GM12878 (cell line): ENCODE results near the gene PRUNE2. TPM values are rescaled to one million over a fixed set of nuclear protein-coding genes. Genes with fewer than 3 reads are reported as not detected.

ENCODE experiments used
- ATAC-seq: fragments of 200-7000 bp; cut with Tn5 transposase; 3 replicates; pipeline ENCODE4 v1.9.1; 2020; ENCODE audit warnings: mild to moderate bottlenecking, moderate library complexity
- BruUV-seq: library from RNA; stranded (reverse); fragments of 400-500 nt; replicated peaks from 2 replicates; lab custom pipeline; 2021; lab: Mats Ljungman, UMichigan
- CTCF ChIA-PET: fragments of 300-600 bp; sonication (Branson Sonifier 250); formaldehyde crosslinking; extraction: SDS; loops from one replicate; lab custom pipeline; 2021; ENCODE audit warnings: inconsistent platforms; lab: Yijun Ruan, JAX
- POLR2A ChIA-PET: fragments of 350-600 bp; formaldehyde crosslinking; extraction: SDS; loops from one replicate; lab custom pipeline; 2021; ENCODE audit warnings: inconsistent platforms; lab: Charles Lee
- RAD21 ChIA-PET: fragments of 300-600 bp; sonication (Branson Sonifier 250); formaldehyde crosslinking; loops from one replicate; lab custom pipeline; 2023; ENCODE audit warnings: antibody characterized with exemption; ENCODE audit not compliant: unreplicated experiment; lab: Charles Lee
- SMC1A ChIA-PET: fragments of 300-600 bp; sonication (Branson Sonifier 250); formaldehyde crosslinking; loops from one replicate; lab custom pipeline; 2023; ENCODE audit not compliant: unreplicated experiment, uncharacterized antibody; lab: Charles Lee
- DNase-seq: peaks from one replicate; pipeline ENCODE4 v3.0.0-alpha.2; 2011; ENCODE audit warnings: low read depth, low spot score
- FAIRE-seq: peaks from 3 replicates; lab custom pipeline; 2011; peaks lifted over from hg19 to GRCh38; lab: Jason Lieb, UNC
- H2AFZ ChIP-seq: 2 replicates; pipeline ENCODE4 v1.6.0; 2011; ENCODE audit warnings: low read depth, low read length, control low read depth; ENCODE audit not compliant: control insufficient read depth
- H3K27ac ChIP-seq: 2 replicates; pipeline ENCODE4 v1.5.1; 2011; ENCODE audit warnings: control low read depth; ENCODE audit not compliant: control insufficient read depth, insufficient read depth
- H3K27me3 ChIP-seq, 2 experiments: replicated peaks in 1 of 2; 2 replicates each; pipeline versions ENCODE4 v1.6.0 to v1.6.1; 2011; ENCODE audit warnings: low read length in 1 of 2; ENCODE audit not compliant: control insufficient read depth in 2 of 2, insufficient read depth in 2 of 2
- H3K36me3 ChIP-seq, 2 experiments: 2 replicates each; pipeline ENCODE4 v1.5.1; 2011; ENCODE audit warnings: low read length in 1 of 2; ENCODE audit not compliant: control insufficient read depth in 2 of 2, insufficient read depth in 2 of 2
- H3K4me1 ChIP-seq: 2 replicates; pipeline ENCODE4 v1.6.1; 2011; ENCODE audit warnings: mild to moderate bottlenecking, low read length, moderate library complexity, mixed read lengths; ENCODE audit not compliant: control insufficient read depth, insufficient read depth
- H3K4me2 ChIP-seq: 2 replicates; pipeline ENCODE4 v1.6.0; 2011; ENCODE audit warnings: control low read depth; ENCODE audit not compliant: control insufficient read depth, insufficient read depth
- H3K4me3 ChIP-seq: fragments of 200-600 bp; sonication (generic); 2 replicates; pipeline ENCODE4 v1.5.1; 2016
- H3K79me2 ChIP-seq: 2 replicates; pipeline ENCODE4 v1.6.0; 2011; ENCODE audit warnings: low read length; ENCODE audit not compliant: control insufficient read depth, insufficient read depth
- H3K9ac ChIP-seq: 2 replicates; pipeline ENCODE4 v1.8.0; 2011; ENCODE audit warnings: low read length, control low read depth, mixed read lengths; ENCODE audit not compliant: control insufficient read depth, insufficient read depth
- H3K9me3 ChIP-seq: replicated peaks from 3 replicates; pipeline ENCODE4 v1.5.1; 2011; ENCODE audit warnings: mild to moderate bottlenecking, low read length; ENCODE audit not compliant: control insufficient read depth, insufficient read depth
- H4K20me1 ChIP-seq: 2 replicates; pipeline ENCODE4 v1.6.0; 2011; ENCODE audit not compliant: control insufficient read depth, insufficient read depth
- BCL3 ChIP-seq: IDR thresholded peaks from 2 replicates; pipeline ENCODE4 v1.6.1; 2011; ENCODE audit warnings: borderline replicate concordance, low read depth, mild to moderate bottlenecking, moderate library complexity, low read length; ENCODE audit not compliant: insufficient read depth, poor library complexity, severe bottlenecking
- E4F1 ChIP-seq: fragments of 450-650 bp; IDR thresholded peaks from 2 replicates; pipeline ENCODE4 v1.6.1; 2018; ENCODE audit warnings: borderline replicate concordance, mild to moderate bottlenecking; ENCODE audit not compliant: partially characterized antibody
- GATAD2B ChIP-seq: fragments of 450-650 bp; conservative IDR thresholded peaks from 2 replicates; pipeline ENCODE4 v1.6.1; 2017; ENCODE audit warnings: low read depth, mild to moderate bottlenecking, moderate library complexity
- JUND ChIP-seq: IDR thresholded peaks from 2 replicates; pipeline ENCODE4 v1.6.1; 2012; ENCODE audit warnings: low read depth, mild to moderate bottlenecking, low read length, improper control_type of control experiment, moderate library complexity
- MEF2B ChIP-seq: fragments of 450-650 bp; IDR thresholded peaks from 2 replicates; pipeline ENCODE4 v1.6.1; 2018; ENCODE audit warnings: mild to moderate bottlenecking, moderate library complexity; ENCODE audit not compliant: partially characterized antibody, poor library complexity, severe bottlenecking
- NFIC ChIP-seq: IDR thresholded peaks from 2 replicates; pipeline ENCODE4 v1.6.1; 2012; ENCODE audit warnings: low read depth, mild to moderate bottlenecking, inconsistent platforms, low read length, moderate library complexity
- NRF1 ChIP-seq: conservative IDR thresholded peaks from 2 replicates; pipeline ENCODE4 v1.6.1; 2011; ENCODE audit warnings: mild to moderate bottlenecking, low read depth, low read length, improper control_type of control experiment
- POLR2A ChIP-seq: IDR thresholded peaks from 2 replicates; pipeline ENCODE4 v1.6.1; 2011; ENCODE audit warnings: low read depth, mild to moderate bottlenecking, low read length
- RAD51 ChIP-seq: fragments of 450-650 bp; IDR thresholded peaks from 2 replicates; pipeline ENCODE4 v1.6.1; 2016; ENCODE audit warnings: moderate library complexity, mild to moderate bottlenecking, inconsistent platforms
- SUZ12 ChIP-seq: fragments of 200-600 bp; sonication (generic); IDR thresholded peaks from one replicate; pipeline ENCODE4 v1.6.1; 2018; ENCODE audit warnings: antibody characterized with exemption, mild to moderate bottlenecking; ENCODE audit not compliant: unreplicated experiment
- ZNF592 ChIP-seq: fragments of 450-650 bp; IDR thresholded peaks from 2 replicates; pipeline ENCODE4 v1.6.1; 2017; ENCODE audit warnings: mild to moderate bottlenecking, moderate library complexity
- WGBS: methylation state at CpG from one replicate; pipeline ENCODE4 v1.1.6; 2016; ENCODE audit warnings: low lambda C conversion rate; ENCODE audit not compliant: insufficient replicate concordance, insufficient coverage; ENCODE audit errors: missing lambda C conversion rate; 5-methylcytosine and 5-hydroxymethylcytosine counted together
- in situ Hi-C: fragments of 300-500 bp; cut with MboI; formaldehyde crosslinking; loops from 9 replicates; pipeline ENCODE4 v1.14.3; 2018; ENCODE audit warnings: mixed read lengths
- intact Hi-C: fragments of 100-400 bp; cut with micrococcal nuclease; formaldehyde crosslinking; loops from one replicate; pipeline ENCODE4 v1.14.2; 2022; ENCODE audit not compliant: unreplicated experiment
- polyA plus RNA-seq, 11 experiments: library from polyadenylated mRNA; depleted of rRNA in 4 of 11; unstranded in 6 of 11; stranded (reverse) in 5 of 11; fragments of >200 nt; fragmentation: Nextera tagmentation in 4 of 11; fragmentation: Illumina TruSeq in 1 of 11; extraction: Ambion mirVana in 4 of 11; extraction: Trizol in 1 of 11; gene quantifications; 1 replicate in 1 of 11; 2 replicates in 10 of 11; pipeline versions ENCODE4 v1.2.1 to v1.2.3, GENCODE V29; 2011 to 2016; ENCODE audit warnings: inconsistent platforms in 2 of 11, missing spikeins in 2 of 11, low read depth in 1 of 11
- total RNA-seq, 4 experiments: library from RNA; depleted of rRNA in 3 of 4; stranded (reverse); fragments of >200 nt in 3 of 4; fragmentation: Illumina TruSeq in 1 of 4; extraction: Trizol in 1 of 4; gene quantifications; 2 replicates each; pipeline versions ENCODE4 v1.2.1 to v1.2.3, GENCODE V29; 2013 to 2021
- TF ChIP-seq, protein P1 (sequence below), 3 experiments: IDR thresholded peaks in 2 of 3; conservative IDR thresholded peaks in 1 of 3; 2 replicates each; pipeline ENCODE4 v1.5.1; 2011; ENCODE audit warnings: low read depth in 3 of 3, low read length in 3 of 3, mild to moderate bottlenecking in 3 of 3, control low read depth in 2 of 3, moderate library complexity in 2 of 3, inconsistent platforms in 1 of 3, mixed read lengths in 1 of 3; ENCODE audit not compliant: control insufficient read depth in 2 of 3, insufficient read depth in 1 of 3; ENCODE audit errors: extremely low read depth in 1 of 3

PRUNE2 gene
- total and polyA plus RNA-seq, 10 of the 15 experiments (the other 5 are each of a cell fraction or from before 2014, with no cell fraction given), result 0.07 to 0.63 (median 0.25) TPM

GRCh38 chr9:76718166-76718565 is 187.7 kb downstream of the PRUNE2 start:
- Histone ChIP-seq H3K4me1 (no peaks in the 10 kb centered on the region), H3K9ac (no peak overlapping the region), H3K36me3 (no peaks in the 10 kb centered on the region), H4K20me1 (no peaks in the 10 kb centered on the region), H3K4me3 (no peak overlapping the region), H3K27me3 (peaks cover 0 to 6% of the 10 kb centered on the region in 2 experiments; a peak in 1 of 4 replicates), H3K9me3 (no peaks in the 10 kb centered on the region), H3K79me2 (no peaks in the 10 kb centered on the region), H3K27ac (no peak overlapping the region), H2AFZ (no peak overlapping the region), H3K4me2 (no peak overlapping the region)
- no peak for TF ChIP-seq NRF1
- TF ChIP-seq JUND, result no peak
- no peak for TF ChIP-seq MEF2B
- TF ChIP-seq BCL3, result no peak
- no peak for TF ChIP-seq GATAD2B
- no peak for TF ChIP-seq RAD51
- TF ChIP-seq E4F1, result no peak
- TF ChIP-seq ZNF592, result no peak
- TF ChIP-seq, protein P1, sequence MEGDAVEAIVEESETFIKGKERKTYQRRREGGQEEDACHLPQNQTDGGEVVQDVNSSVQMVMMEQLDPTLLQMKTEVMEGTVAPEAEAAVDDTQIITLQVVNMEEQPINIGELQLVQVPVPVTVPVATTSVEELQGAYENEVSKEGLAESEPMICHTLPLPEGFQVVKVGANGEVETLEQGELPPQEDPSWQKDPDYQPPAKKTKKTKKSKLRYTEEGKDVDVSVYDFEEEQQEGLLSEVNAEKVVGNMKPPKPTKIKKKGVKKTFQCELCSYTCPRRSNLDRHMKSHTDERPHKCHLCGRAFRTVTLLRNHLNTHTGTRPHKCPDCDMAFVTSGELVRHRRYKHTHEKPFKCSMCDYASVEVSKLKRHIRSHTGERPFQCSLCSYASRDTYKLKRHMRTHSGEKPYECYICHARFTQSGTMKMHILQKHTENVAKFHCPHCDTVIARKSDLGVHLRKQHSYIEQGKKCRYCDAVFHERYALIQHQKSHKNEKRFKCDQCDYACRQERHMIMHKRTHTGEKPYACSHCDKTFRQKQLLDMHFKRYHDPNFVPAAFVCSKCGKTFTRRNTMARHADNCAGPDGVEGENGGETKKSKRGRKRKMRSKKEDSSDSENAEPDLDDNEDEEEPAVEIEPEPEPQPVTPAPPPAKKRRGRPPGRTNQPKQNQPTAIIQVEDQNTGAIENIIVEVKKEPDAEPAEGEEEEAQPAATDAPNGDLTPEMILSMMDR (IDR thresholded peaks at IDR 0.05 in 2 of 3, conservative IDR thresholded peaks at IDR 0.05 in 1 of 3; ENCODE audit: control insufficient read depth in 2 of 3, extremely low read depth in 1 of 3, insufficient read depth in 1 of 3, low read depth in 3 of 3, low read length in 3 of 3), result no peak
- TF ChIP-seq NFIC, result no peak
- TF ChIP-seq POLR2A, result no peak
- no peak for TF ChIP-seq SUZ12
- POLR2A ChIA-PET, result no interaction called here
- WGBS, result 22% methylated on average over 4 of the region's 4 CpGs
- FAIRE-seq, result peak; percentile 47
- CTCF ChIA-PET, result interaction anchor here (1.0 kb wide), 1 partner anchor 11 kb away, joined by 3 read pairs; no protein-coding TSS in a partner anchor
- no TSS peak for BruUV-seq
- in situ Hi-C loops (no loop called here), intact Hi-C loops (no loop called here)
- RAD21 ChIA-PET, result no interaction called here
- no peak for DNase-seq
- SMC1A ChIA-PET, result no interaction called here
- no peak for ATAC-seq
